Measurements from ENCODE around the gene ENOX1. TPM values are rescaled to one million over a fixed set of nuclear protein-coding genes. Genes with fewer than 3 reads are reported as not detected.
A peak's percentile ranks its signal among the peaks of the same experiment; 100 is the strongest.

Gene ENOX1
- total RNA-seq, 1 donor from 2014 or later = 2.0 TPM

DNA sequence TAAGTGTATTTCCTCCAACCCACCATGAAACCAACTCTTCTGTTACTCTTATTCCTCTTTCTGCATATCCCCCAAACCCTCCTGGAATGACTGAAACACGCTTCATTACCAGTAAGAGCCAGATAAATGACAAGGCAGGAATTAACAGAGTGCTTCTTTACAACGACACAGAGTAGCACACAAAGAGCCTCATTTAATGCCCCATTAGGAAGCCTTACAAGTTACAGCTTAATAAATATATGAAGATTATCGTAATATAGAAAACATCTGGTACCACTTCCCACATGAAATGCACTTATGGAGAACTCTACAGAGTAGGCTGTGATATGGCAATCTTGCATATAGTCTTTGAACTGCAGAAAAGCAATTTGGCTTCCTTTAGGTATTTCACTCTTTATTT, 116.8 kb downstream of the ENOX1 start:
- Mint-ChIP-seq H3K27me3 (ENCODE audit: low read depth) (no peaks in the 10 kb centered on the region), H3K36me3 (ENCODE audit: low read depth) (no peaks in the 10 kb centered on the region), H3K4me3 (ENCODE audit: unreplicated experiment) (no peak overlapping the region), H3K4me1 (ENCODE audit: low read depth) (peaks cover 4% of the 10 kb centered on the region), H3K27ac (ENCODE audit: unreplicated experiment) (no peak overlapping the region), H3K9me3 (ENCODE audit: low read depth) (peaks cover 4% of the 10 kb centered on the region)
- DNase-seq (ENCODE audit: low spot score) = no peak
- TF ChIP-seq, protein P1, sequence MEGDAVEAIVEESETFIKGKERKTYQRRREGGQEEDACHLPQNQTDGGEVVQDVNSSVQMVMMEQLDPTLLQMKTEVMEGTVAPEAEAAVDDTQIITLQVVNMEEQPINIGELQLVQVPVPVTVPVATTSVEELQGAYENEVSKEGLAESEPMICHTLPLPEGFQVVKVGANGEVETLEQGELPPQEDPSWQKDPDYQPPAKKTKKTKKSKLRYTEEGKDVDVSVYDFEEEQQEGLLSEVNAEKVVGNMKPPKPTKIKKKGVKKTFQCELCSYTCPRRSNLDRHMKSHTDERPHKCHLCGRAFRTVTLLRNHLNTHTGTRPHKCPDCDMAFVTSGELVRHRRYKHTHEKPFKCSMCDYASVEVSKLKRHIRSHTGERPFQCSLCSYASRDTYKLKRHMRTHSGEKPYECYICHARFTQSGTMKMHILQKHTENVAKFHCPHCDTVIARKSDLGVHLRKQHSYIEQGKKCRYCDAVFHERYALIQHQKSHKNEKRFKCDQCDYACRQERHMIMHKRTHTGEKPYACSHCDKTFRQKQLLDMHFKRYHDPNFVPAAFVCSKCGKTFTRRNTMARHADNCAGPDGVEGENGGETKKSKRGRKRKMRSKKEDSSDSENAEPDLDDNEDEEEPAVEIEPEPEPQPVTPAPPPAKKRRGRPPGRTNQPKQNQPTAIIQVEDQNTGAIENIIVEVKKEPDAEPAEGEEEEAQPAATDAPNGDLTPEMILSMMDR (IDR thresholded peaks at IDR 0.05) = no peak

DNA sequence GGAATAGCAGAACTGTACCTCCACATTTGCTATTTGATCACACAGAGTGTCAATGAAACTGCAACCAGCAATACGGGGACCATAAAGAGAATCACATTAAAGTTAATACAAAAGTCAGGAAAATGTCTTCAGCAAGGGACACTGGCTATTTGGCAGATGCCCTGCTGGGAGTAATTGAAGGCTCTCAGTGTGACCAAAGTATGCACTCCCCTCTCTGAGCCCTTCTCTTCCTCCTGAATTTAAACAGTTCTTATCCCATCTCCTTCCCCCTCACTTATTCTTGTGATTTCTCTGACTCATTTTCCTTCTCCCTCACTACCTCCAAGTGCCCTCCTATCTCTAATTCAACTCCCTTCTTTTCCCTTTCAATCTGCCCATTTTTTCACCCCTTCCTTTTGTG, 117.7 kb downstream of the ENOX1 start:
- TF ChIP-seq, protein P1 (IDR thresholded peaks at IDR 0.05) = no peak
- Mint-ChIP-seq H3K4me1 (ENCODE audit: low read depth) (peaks cover 12% of the 10 kb centered on the region), H3K27ac (ENCODE audit: unreplicated experiment) (no peak overlapping the region), H3K4me3 (ENCODE audit: unreplicated experiment) (no peak overlapping the region), H3K27me3 (ENCODE audit: low read depth) (no peaks in the 10 kb centered on the region), H3K36me3 (ENCODE audit: low read depth) (no peaks in the 10 kb centered on the region), H3K9me3 (ENCODE audit: low read depth) (peaks cover 1% of the 10 kb centered on the region)
- DNase-seq (ENCODE audit: low spot score) = no peak

DNA sequence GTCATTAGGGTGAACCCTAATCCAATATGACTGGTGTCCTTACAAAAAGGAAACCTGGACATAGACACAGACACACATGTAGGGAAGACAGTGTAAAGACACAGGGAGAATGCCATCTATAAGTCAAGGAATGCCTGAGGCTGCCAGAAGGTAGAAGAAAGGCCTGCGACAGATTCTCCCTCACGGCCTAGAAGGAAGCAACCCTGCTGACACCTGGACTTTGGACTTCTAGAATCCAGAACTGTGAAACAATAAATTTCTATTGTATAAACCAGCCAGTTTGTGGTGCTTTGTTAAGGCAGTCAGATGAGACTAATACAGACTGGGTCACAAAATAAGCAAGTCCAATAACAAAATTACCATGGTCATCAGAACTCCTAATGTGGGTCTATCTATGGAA, 120.4 kb downstream of the ENOX1 start:
- H3K27me3 Mint-ChIP-seq (ENCODE audit: low read depth) = no peaks in the 10 kb centered on the region
- H3K9me3 Mint-ChIP-seq (ENCODE audit: low read depth) = no peaks in the 10 kb centered on the region
- H3K36me3 Mint-ChIP-seq (ENCODE audit: low read depth) = no peaks in the 10 kb centered on the region
- no peak overlapping the region for H3K27ac Mint-ChIP-seq (ENCODE audit: unreplicated experiment)
- H3K4me1 Mint-ChIP-seq (ENCODE audit: low read depth) = peaks cover 28% of the 10 kb centered on the region
- H3K4me3 Mint-ChIP-seq (ENCODE audit: unreplicated experiment) = no peak overlapping the region
- DNase-seq (ENCODE audit: low spot score) = no peak
- TF ChIP-seq, protein P1 (IDR thresholded peaks at IDR 0.05) = no peak

DNA sequence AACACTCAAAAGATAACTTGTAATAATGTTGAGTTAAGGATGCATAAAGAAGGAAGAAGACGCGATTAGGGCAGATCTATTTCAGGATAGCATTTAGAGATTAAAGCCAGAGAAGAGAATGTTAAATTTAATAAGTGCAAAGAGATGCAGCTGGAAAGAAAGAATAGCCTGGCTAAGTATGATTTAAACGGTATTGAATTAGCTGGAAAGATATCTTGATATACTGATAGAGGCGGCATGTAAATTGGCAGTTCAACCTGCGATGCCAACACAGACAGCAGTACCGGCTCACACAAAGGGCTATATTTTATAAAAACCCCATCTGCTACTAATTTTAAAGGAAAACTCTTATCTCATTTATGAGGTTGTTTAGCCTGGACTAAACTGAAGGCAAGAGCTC, 121.4 kb downstream of the ENOX1 start:
- Mint-ChIP-seq H3K27me3 (ENCODE audit: low read depth) (no peaks in the 10 kb centered on the region), H3K27ac (ENCODE audit: unreplicated experiment) (peak overlapping the region; percentile 82), H3K4me1 (ENCODE audit: low read depth) (peaks cover 28% of the 10 kb centered on the region), H3K9me3 (ENCODE audit: low read depth) (no peaks in the 10 kb centered on the region), H3K4me3 (ENCODE audit: unreplicated experiment) (no peak overlapping the region), H3K36me3 (ENCODE audit: low read depth) (no peaks in the 10 kb centered on the region)
- TF ChIP-seq, protein P1 (IDR thresholded peaks at IDR 0.05) = no peak
- no peak for DNase-seq (ENCODE audit: low spot score)

DNA sequence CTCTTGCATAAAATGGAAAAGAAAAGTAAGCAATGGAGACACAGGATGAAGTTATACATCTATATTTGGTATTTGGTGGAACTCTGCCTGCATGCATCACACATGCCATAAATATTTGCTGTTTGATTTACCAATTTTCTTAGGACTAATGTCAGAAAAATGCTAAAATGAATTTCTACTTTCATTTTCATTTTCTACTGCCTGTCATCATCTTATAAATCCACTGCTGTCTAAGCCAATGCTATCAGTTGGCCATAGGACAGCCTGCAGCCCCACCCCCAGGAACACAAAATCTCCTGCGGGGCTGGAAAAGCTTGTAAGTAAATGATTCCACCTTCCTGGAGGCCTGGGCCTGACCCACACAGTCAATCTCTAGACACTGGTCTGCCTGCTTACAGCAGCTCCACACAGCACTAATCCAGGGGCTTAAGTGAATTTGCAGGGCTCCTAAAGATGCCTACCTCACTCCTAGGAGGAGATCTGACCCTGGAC, 122.0 kb downstream of the ENOX1 start:
- peak overlapping the region; percentile 82 for H3K27ac Mint-ChIP-seq (ENCODE audit: unreplicated experiment)
- no peaks in the 10 kb centered on the region for H3K9me3 Mint-ChIP-seq (ENCODE audit: low read depth)
- TF ChIP-seq, protein P1 (IDR thresholded peaks at IDR 0.05) = peak; percentile 32
- peaks cover 28% of the 10 kb centered on the region for H3K4me1 Mint-ChIP-seq (ENCODE audit: low read depth)
- no peaks in the 10 kb centered on the region for H3K27me3 Mint-ChIP-seq (ENCODE audit: low read depth)
- no peaks in the 10 kb centered on the region for H3K36me3 Mint-ChIP-seq (ENCODE audit: low read depth)
- peak overlapping the region; percentile 31 for H3K4me3 Mint-ChIP-seq (ENCODE audit: unreplicated experiment)
- no peak for DNase-seq (ENCODE audit: low spot score)
